ENCODE results near the gene CADPS.

The CADPS gene

GRCh38 chr3:62387251-62387650 lies 488.0 kb downstream of the CADPS start:
- DNase-seq (no peak), ATAC-seq (no peak)
- H3K27me3 Mint-ChIP-seq: peaks cover 13% of the 10 kb centered on the region
- H3K9me3 Mint-ChIP-seq: peaks cover 10% of the 10 kb centered on the region
- H3K36me3 Mint-ChIP-seq (ENCODE audit: low read depth): no peaks in the 10 kb centered on the region
- H3K4me3 Mint-ChIP-seq: no peak overlapping the region
- H3K27ac Mint-ChIP-seq: no peak overlapping the region
- H3K4me1 Mint-ChIP-seq: no peaks in the 10 kb centered on the region

GRCh38 chr3:62379321-62379798 lies 495.9 kb downstream of the CADPS start:
- no peak overlapping the region for H3K27ac Mint-ChIP-seq
- ATAC-seq (no peak), DNase-seq (no peak)
- H3K4me3 Mint-ChIP-seq: no peak overlapping the region
- H3K27me3 Mint-ChIP-seq: peaks cover 62% of the 10 kb centered on the region
- peaks cover 6% of the 10 kb centered on the region for H3K9me3 Mint-ChIP-seq
- no peaks in the 10 kb centered on the region for H3K36me3 Mint-ChIP-seq (ENCODE audit: low read depth)
- H3K4me1 Mint-ChIP-seq: peaks cover under 1% of the 10 kb centered on the region

GRCh38 chr3:62378921-62379320 lies 496.3 kb downstream of the CADPS start:
- DNase-seq (no peak), ATAC-seq (no peak)
- Mint-ChIP-seq H3K9me3 (peaks cover 6% of the 10 kb centered on the region), H3K36me3 (ENCODE audit: low read depth) (no peaks in the 10 kb centered on the region), H3K4me3 (no peak overlapping the region), H3K4me1 (peaks cover 4% of the 10 kb centered on the region), H3K27ac (no peak overlapping the region), H3K27me3 (peaks cover 67% of the 10 kb centered on the region)

- Mint-ChIP-seq H3K4me3 (no peak overlapping the region), H3K9me3 (peaks cover under 1% of the 10 kb centered on the region), H3K4me1 (peaks cover 4% of the 10 kb centered on the region), H3K27ac (no peak overlapping the region), H3K36me3 (ENCODE audit: low read depth) (no peaks in the 10 kb centered on the region), H3K27me3 (peaks cover 71% of the 10 kb centered on the region)
- DNase-seq (no peak), ATAC-seq (no peak)
These were observed 496.9 kb downstream of the CADPS start for GRCh38 chr3:62378311-62378789.

- no peak for ATAC-seq
- Mint-ChIP-seq H3K4me3 (no peak overlapping the region), H3K27ac (no peak overlapping the region)
These were observed 498.0 kb downstream of the CADPS start for GRCh38 chr3:62376906-62377877.

GRCh38 chr3:62376454-62376720 lies 498.8 kb downstream of the CADPS start:
- Mint-ChIP-seq H3K4me1 (peaks cover 4% of the 10 kb centered on the region), H3K4me3 (no peak overlapping the region), H3K27ac (no peak overlapping the region), H3K9me3 (no peaks in the 10 kb centered on the region), H3K27me3 (peaks cover 74% of the 10 kb centered on the region), H3K36me3 (ENCODE audit: low read depth) (no peaks in the 10 kb centered on the region)
- DNase-seq (no peak), ATAC-seq (no peak)

More at GRCh38 chr3:62376906-62377877, 498.0 kb downstream of the CADPS start:
- DNase-seq: no peak
- H3K27me3 Mint-ChIP-seq: peaks cover 74% of the 10 kb centered on the region
- H3K9me3 Mint-ChIP-seq: no peaks in the 10 kb centered on the region
- H3K36me3 Mint-ChIP-seq (ENCODE audit: low read depth): no peaks in the 10 kb centered on the region
- H3K4me1 Mint-ChIP-seq: peaks cover 4% of the 10 kb centered on the region

- Mint-ChIP-seq H3K9me3 (no peaks in the 10 kb centered on the region), H3K4me1 (peaks cover 7% of the 10 kb centered on the region), H3K27ac (no peak overlapping the region), H3K27me3 (peaks cover 77% of the 10 kb centered on the region), H3K36me3 (ENCODE audit: low read depth) (no peaks in the 10 kb centered on the region), H3K4me3 (no peak overlapping the region)
- no peak for ATAC-seq
- DNase-seq: no peak
These were observed 499.4 kb downstream of the CADPS start for GRCh38 chr3:62375655-62376453.

GRCh38 chr3:62374341-62375218 lies 500.6 kb downstream of the CADPS start:
- H3K27me3 Mint-ChIP-seq: peaks cover 78% of the 10 kb centered on the region
- no peak overlapping the region for H3K4me3 Mint-ChIP-seq
- DNase-seq (no peak), ATAC-seq (no peak)
- no peak overlapping the region for H3K27ac Mint-ChIP-seq
- no peaks in the 10 kb centered on the region for H3K9me3 Mint-ChIP-seq
- H3K36me3 Mint-ChIP-seq (ENCODE audit: low read depth): no peaks in the 10 kb centered on the region
- peaks cover 10% of the 10 kb centered on the region for H3K4me1 Mint-ChIP-seq

- DNase-seq (no peak), ATAC-seq (no peak)
- Mint-ChIP-seq H3K27me3 (peaks cover 75% of the 10 kb centered on the region), H3K27ac (no peak overlapping the region), H3K4me3 (no peak overlapping the region), H3K9me3 (no peaks in the 10 kb centered on the region), H3K36me3 (ENCODE audit: low read depth) (no peaks in the 10 kb centered on the region), H3K4me1 (peaks cover 10% of the 10 kb centered on the region)
These were observed 501.4 kb downstream of the CADPS start for GRCh38 chr3:62373714-62374333.

- ATAC-seq: no peak
- Mint-ChIP-seq H3K4me1 (peaks cover 10% of the 10 kb centered on the region), H3K36me3 (ENCODE audit: low read depth) (no peaks in the 10 kb centered on the region), H3K27me3 (peaks cover 76% of the 10 kb centered on the region), H3K27ac (no peak within 1 kb of the TSS), H3K4me3 (no peak within 1 kb of the TSS), H3K9me3 (no peaks in the 10 kb centered on the region)
- DNase-seq: no peak
These were observed 502.0 kb downstream of the CADPS start, which contains the start of gene FEZF2 for GRCh38 chr3:62373215-62373614. Gene FEZF2, minus strand, starts transcription at chr3:62373550. Its CDS starts 682 bp downstream, at chr3:62372868.

- H3K9me3 Mint-ChIP-seq: no peaks in the 10 kb centered on the region
- no peak overlapping the region for H3K27ac Mint-ChIP-seq
- DNase-seq (no peak), ATAC-seq (no peak)
- H3K27me3 Mint-ChIP-seq: peaks cover 78% of the 10 kb centered on the region
- H3K4me3 Mint-ChIP-seq: no peak overlapping the region
- H3K4me1 Mint-ChIP-seq: peaks cover 10% of the 10 kb centered on the region
- H3K36me3 Mint-ChIP-seq (ENCODE audit: low read depth): no peaks in the 10 kb centered on the region
These were observed 502.6 kb downstream of the CADPS start for GRCh38 chr3:62372621-62373041.

GRCh38 chr3:62371720-62372591 lies 503.3 kb downstream of the CADPS start:
- Mint-ChIP-seq H3K36me3 (ENCODE audit: low read depth) (no peaks in the 10 kb centered on the region), H3K4me3 (no peak overlapping the region), H3K27me3 (peaks cover 80% of the 10 kb centered on the region), H3K4me1 (peaks cover 10% of the 10 kb centered on the region), H3K27ac (no peak overlapping the region), H3K9me3 (no peaks in the 10 kb centered on the region)
- ATAC-seq: no peak
- no peak for DNase-seq

All from activated naive CD8-positive, alpha-beta T cell treated with anti-CD3 and anti-CD28 coated beads, Interleukin-2, amount 50 U/mL, for 24 hours (primary cell).